Superior temporal gyrus (tissue), 1 donor: ENCODE data around the gene ZNF391.
"Not testable (repeated sequence)": the region's sequence is repeated elsewhere in the genome, so short reads cannot be mapped to it uniquely, and the experiment has no call there.

Experiments used
- DNase-seq: peaks from one replicate; pipeline ENCODE4 v3.0.0-alpha.2; 2016; ENCODE audit errors: extremely low spot score

Gene ZNF391

DNA sequence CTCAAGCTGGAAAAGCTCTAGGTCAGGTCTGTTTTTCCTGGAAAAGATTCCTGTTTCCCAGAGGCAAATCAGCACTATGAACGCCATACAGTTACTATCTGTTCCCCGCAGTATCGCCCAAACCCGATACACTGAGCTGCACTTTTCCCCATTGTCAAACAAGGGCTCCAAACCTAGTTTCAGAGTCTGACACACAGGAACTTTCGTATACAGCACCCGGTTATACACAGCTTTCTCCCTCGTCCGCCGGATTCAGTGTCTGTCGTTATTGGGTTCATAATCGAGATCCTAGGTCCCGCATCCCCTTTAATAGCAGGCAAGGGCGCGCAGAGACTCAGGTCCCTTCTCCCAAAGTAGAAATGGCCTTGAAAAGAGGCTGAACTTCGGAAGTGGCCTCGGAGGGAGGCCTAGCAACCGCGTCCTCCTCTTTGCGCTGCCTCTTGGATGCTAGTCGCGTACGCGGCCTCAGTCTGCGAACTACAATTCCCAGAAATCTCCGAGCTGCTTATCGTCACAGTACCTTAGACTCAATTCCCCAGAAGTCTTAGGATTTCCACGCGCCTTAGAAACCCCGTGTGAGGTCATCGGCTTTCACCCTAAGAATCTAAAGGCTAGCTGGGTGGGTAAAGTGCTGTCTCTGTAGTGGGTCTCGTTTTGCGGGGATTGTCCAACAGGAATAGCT is 34.2 kb downstream of the ZNF391 start:
- no peak for DNase-seq

DNA sequence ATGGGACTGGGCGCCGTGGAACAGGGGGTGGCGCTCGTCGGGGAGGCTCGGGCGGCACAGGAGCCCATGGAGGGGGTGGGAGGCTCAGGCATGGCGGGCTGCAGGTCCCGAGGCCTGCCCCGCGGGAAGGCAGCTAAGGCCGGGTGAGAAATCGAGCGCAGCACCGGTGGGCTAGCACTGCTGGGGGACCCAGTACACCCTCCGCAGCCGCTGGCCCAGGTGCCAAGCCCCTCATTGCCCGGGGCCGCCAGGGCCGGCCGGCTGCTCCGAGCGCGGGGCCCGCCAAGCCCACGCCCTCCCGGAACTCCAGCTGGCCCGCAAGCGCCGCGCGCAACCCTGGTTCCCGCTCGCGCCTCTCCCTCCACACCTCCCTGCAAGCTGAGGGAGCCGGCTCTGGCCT is 36.3 kb downstream of the ZNF391 start:
- not testable (repeated sequence) for DNase-seq

DNA sequence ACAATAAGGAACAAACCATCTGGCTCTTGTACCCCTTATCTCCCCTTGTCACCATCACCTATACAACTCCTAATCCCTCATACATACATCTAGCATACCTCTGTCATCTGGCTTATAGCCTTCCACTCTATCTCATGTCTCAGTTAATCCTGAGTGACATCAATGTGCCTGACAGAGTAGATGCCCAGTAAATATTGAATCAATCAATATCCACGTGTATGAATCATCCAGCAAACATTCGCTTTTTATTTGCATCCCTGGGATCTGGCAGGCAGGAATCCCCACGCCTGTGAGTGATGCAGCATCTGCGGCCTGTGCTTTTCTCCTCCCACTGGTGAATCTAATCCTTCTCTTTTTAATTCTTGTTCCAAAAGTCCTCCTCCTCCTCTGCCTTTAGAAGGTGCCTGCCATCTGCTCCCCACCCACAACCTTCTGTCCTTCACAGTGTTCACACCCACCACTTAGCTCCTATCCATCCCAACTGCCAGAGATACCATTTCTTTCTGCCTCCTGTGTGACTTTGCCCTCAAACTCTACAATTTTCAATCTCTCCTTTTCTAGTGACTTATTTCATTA is 37.6 kb downstream of the ZNF391 start:
- DNase-seq = peak; percentile 58

DNA sequence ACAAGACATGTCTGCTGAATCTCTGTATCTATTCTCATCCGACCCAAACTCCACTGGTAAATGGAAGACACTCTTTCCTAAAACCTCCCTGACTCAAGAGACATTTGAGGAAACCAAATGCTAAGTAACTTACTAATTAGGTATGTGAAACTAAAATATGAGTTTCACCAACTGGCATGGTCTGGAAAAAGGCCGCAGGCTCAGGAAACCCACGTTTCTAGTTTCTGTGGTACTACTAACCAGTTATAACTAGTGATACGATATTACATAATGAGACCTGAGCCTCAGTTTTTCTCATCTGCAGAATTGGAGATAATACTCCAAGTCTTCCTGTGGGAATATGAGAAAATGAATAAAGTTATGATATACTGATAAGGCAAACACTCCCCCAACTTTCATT is 39.9 kb downstream of the ZNF391 start:
- DNase-seq = no peak

DNA sequence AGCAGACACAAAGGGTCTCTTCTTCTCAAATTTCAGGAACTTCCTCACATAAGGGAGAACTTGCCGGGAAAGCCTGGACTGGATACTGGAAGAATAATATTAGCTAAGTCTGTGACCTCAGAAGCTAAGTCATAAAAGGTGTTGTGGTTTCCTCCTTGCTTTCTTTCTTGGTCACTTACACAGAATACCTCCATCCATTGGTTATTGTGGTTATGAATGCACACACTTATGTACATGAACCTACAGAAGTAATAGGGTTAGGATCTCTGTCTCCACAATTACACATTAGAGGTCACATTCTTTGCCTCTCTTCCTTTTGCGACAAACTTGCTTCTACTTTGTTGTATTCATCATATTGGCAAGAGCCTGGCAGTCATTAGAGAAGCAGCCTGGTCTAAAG is 40.4 kb downstream of the ZNF391 start:
- DNase-seq = no peak

DNA sequence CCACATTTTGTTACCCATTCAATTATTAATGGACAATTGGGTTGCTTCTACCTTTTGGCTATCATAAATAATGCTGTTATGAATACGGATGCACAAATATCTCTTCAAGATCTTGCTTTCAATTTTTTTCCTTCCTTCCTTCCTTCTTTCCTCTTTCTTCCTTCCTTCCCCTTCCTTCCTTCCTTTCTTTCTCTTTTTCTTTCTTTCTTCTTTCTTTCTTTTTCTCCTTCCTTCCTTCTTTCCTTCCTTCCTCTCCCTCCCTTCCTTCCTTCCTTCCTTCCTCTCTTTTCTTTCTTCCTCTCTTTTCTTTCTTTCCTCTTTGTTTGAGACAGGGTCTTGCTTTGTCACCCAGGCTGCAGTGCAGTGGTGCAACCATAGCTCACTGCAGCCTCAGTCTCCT is 45.2 kb downstream of the ZNF391 start:
- no peak for DNase-seq

DNA sequence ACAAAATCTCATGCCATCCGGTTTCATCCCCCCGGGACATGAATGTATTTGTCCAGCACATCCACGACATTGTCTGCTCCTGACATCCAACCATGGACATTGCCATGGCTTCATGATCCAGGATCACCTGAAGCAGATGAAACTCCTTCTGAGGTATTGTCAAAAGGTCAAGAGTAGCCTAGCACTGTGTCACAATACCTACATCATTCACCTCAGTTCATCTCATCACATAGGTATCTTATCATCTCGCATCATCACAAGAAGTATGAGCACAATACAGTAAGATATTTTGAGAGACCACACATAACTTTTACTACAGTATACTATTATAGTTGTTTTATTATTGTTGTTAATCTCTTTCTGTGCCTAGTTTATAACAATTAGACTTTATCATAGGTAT is 50.8 kb downstream of the ZNF391 start:
- DNase-seq = no peak

DNA sequence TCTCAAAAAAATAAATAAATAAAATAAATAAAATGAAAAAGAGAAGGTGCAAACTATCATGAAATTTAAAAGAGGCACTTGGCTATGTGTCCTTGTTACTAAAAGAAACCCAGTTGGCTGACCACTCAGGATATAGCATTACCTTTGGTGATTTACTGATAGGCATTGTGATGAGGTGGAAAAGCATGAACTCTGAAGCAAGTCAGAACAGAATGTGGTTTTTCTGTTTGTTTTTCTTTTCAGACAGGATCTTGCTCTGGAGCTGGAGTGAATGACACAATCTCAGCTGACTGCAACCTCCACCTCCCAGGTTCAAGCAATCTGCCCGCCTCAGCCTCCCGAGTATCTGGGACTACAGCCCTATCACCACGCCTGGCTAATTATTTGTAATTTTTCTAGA is 52.4 kb downstream of the ZNF391 start:
- DNase-seq = no peak

DNA sequence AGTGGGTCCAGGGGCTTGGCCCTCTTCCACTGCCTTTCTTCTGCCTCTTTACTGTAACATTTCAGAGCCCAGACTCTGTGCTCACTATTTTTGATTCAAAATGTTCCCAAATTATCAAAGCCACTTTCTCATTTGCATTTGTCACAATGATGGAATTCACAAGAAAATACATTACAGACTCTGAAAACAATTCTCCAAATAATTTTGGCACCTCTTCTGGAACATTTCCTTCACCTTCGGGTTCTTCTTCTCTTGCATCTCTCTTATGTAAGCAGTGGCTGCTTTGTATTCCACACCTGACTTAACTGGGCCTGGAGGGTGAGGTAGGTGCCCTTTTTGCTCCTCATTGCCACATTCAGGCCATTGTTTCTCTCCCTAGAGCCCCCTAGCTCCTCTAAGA is 54.4 kb downstream of the ZNF391 start:
- peak; percentile 71 for DNase-seq

DNA sequence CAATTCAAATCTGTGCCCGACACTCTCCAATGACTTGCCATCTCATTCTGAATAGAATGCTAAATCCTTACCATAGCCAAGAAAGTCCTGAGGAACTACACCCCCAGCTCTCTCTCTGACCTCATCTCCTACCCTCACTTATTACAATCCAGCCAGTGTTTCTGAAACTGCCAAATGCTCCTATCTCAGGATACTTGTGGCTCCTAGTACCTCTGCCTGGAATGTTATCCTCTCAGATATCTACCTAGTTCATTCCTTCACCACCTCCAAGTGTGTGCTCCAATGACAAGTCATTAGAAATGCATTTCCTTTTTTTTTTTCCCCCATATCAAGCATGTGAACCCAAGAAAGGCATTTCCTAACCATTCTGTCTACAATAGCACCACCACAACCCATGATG is 59.9 kb downstream of the ZNF391 start:
- no peak for DNase-seq

DNA sequence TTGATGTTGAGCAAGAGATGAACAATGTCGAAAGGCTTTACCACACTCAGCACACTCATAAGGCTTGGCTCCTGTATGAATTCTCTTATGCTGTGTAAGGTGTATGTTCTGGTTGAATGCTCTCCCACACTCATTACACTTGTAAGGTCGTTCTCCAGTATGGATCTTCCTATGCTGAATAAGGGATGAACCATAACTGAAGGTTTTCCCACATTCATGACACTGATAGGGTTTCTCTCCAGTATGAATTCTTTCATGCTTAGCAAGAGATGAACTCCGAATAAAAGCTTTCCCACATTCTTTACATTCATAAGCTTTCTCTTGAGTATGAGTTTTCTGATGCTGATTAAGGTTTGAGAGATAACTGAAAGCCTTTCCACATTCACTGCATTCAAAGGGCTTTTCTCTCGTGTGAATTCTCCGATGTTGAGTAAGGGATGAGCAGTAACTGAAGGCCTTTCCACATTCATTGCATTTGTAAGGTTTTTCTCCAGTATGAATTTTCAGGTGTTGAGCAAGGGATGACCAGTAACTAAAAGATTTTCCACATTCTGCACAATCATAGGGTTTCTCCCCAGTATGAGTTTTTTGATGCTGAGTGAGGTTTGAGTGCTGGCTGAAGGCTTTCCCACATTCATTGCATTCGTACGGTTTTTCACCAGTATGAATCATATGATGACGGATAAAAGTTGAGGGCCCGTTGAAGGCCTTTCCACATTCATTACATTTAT is 63.3 kb downstream of the ZNF391 start:
- no peak for DNase-seq

DNA sequence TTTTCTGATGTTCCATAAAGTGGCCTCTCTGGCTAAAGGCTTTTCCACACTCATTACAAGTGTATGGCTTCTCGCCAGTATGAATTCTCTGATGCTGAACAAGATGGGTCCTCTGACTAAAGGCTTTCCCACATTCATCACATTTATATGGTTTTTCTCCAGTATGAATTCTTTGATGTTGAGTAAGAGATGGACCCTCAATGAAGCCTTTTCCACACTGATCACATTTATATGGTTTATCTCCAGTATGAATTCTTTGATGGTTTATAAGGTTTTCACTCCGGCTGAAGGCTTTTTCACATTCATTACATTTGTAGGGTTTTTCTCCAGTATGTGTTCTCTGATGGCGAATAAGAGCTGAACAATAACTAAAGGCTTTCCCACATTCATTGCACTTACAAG is 63.9 kb downstream of the ZNF391 start:
- no peak for DNase-seq
